ENCODE measurements around the gene SNAPIN.

GRCh38 chr1:153663211-153663610 lies 4.7 kb downstream of the SNAPIN start:
- no peak for TF ChIP-seq CTCF (IDR thresholded peaks at IDR 0.05; ENCODE audit: low read depth, low read length)
- TF ChIP-seq POLR2A (IDR thresholded peaks at IDR 0.05; ENCODE audit: extremely low read depth, insufficient read length): no peak
- TF ChIP-seq MAX (IDR thresholded peaks at IDR 0.05; ENCODE audit: low read depth, low read length): no peak
